H1 (cell line): Measurements from ENCODE around the gene OR5W2.
"Not testable (repeated sequence)": the region's sequence is repeated elsewhere in the genome, so short reads cannot be mapped to it uniquely, and the experiment has no call there.

Experiments used
- ATF3 ChIP-seq: IDR thresholded peaks from 2 replicates; pipeline ENCODE4 v1.6.1; 2011; ENCODE audit warnings: low read depth, mild to moderate bottlenecking, low read length; ENCODE audit not compliant: insufficient read depth
- BCL11A ChIP-seq, 2 experiments: IDR thresholded peaks; one replicate each; pipeline ENCODE4 v1.6.1; 2011; ENCODE audit warnings: low read depth in 2 of 2, low read length in 2 of 2, mild to moderate bottlenecking in 2 of 2
- CTCF ChIP-seq, 3 experiments: IDR thresholded peaks; 1 replicate in 2 of 3; 2 replicates in 1 of 3; pipeline versions ENCODE4 v1.5.1 to v1.6.1; 2011; ENCODE audit warnings: low read length in 3 of 3, mild to moderate bottlenecking in 3 of 3, inconsistent platforms in 2 of 3, low read depth in 1 of 3, moderate library complexity in 1 of 3; ENCODE audit not compliant: insufficient read depth in 1 of 3; ENCODE audit errors: control extremely low read depth in 1 of 3
- E2F6 ChIP-seq: IDR thresholded peaks from 2 replicates; pipeline ENCODE4 v1.6.1; 2012; ENCODE audit warnings: inconsistent platforms
- EZH2 ChIP-seq: fragments of 200-600 bp; sonication (generic); IDR thresholded peaks from 2 replicates; pipeline ENCODE4 v1.7.1; 2012; ENCODE audit warnings: low read depth, mild to moderate bottlenecking, moderate library complexity, low read length, inconsistent platforms; ENCODE audit not compliant: severe bottlenecking
- MAX ChIP-seq: IDR thresholded peaks from 2 replicates; pipeline ENCODE4 v1.6.1; 2012; ENCODE audit warnings: inconsistent platforms
- TBP ChIP-seq: IDR thresholded peaks from 2 replicates; pipeline ENCODE4 v1.6.1; 2011; ENCODE audit warnings: low read depth, low read length, improper control_type of control experiment

- not testable (repeated sequence) for TF ChIP-seq CTCF (IDR thresholded peaks at IDR 0.05; ENCODE audit: control extremely low read depth in 1 of 3, insufficient read depth in 1 of 3, low read depth in 1 of 3, low read length in 3 of 3); BCL11A (IDR thresholded peaks at IDR 0.05; ENCODE audit: low read depth in 2 of 2, low read length in 2 of 2); ATF3; MAX; TBP; E2F6; EZH2
Measured at GRCh38 chr11:55882997-55883396, 31.4 kb downstream of the OR5W2 start, which contains the start of gene TRIM51.
